Stimulated activated CD8-positive, alpha-beta memory T cell treated with anti-CD3 and anti-CD28 coated beads, Interleukin-7, amount 100 ng/mL, for 4 hours (primary cell): ENCODE data around the gene EIF6.
A peak's percentile ranks its signal among the peaks of the same experiment; 100 is the strongest.
"Not testable (repeated sequence)": the region's sequence is repeated elsewhere in the genome, so short reads cannot be mapped to it uniquely, and the experiment has no call there.

ENCODE experiments used
- DNase-seq, 2 donors: peaks; one replicate each; pipeline ENCODE4 v3.0.0-alpha.2; 2020; ENCODE audit warnings: low read depth in 2 of 2

Gene EIF6

DNA sequence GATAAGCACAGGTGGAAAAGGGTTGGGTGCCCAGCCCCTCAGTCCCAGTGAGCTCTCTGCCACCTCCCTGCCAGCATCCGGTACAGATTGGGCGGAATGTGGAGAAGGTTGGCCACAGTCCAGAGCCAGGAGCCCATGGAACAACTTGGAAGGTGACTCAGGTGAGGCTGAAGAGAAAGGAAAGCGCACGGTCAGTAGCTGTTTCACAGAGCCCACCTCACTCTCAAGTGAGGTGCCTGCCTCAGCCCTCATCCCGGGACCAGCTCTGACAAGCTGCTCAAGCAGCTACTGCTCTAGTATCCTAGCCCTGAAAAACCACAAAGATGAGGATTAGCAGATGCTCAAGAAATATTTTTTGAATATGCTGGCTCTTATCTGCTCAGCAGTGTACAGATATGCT, 5.5 kb downstream of the EIF6 start:
- DNase-seq = no peak

DNA sequence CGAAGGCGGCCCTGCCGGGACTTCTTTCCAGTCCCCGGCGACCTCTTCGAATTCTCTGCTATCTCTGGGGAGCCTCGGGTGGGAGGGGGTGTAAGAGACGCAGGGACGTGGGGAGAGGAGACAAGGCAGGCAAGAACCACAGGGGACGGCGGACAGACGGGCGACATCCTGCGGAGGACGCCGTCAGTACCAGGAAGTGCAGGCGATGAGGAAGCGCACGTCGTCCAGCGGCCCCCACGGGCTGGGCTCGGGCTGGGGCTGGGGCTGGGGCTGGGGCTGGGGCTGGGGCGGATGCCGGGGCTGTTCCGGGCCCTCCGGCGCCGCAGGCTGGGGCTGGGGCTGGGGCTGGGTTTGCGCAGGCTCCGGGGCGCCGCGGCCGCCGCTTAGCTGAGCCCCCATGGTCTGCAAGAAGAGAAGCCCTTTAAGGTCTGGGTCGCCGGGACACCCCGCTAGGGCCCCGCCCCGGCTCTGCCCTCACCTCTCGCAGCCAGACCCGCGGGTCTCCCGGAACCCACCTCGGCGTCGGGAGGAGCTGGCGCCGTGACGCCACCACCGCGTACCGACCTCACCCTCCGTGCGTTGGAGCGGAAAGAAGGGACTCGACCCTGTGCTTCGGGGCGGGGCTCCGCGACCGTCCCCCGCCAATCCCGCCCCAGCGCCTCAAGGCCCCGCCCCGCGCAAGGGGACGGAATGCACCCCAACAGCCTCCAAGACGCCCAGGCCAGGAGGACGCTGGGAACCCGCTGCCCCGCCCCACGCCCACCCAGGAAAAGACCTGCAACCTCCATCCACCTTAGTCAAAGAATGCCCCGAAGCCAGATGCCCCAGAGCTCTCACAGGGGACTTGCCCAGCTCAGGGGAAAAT, 6.8 kb downstream of the EIF6 start, which contains the start of gene MMP24OS:
Gene MMP24OS (minus strand): TSS at position 592 of the 865 bp plus-strand sequence. CDS start 193 bp downstream, at position 399.
- peak; percentile 72 to 85 for DNase-seq

DNA sequence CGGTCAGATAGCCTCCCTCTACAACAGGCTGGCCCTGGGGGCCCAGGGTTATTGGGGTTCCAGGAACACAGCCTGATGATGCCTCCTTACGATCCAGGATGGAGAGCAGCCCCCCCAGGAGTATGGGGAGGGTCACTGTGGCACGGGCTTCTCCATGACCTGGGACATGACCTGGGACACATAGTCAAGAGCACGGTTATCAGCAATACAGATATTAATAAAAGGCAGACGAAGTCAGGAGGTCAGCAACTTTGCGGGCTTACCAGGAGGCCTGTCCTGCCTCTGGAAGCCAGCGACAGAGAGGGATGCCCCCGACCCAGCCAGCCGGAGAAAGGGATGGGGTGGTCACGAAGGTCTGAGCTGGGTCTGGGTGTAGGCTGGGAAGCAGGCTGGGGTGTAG, 7.4 kb downstream of the EIF6 start:
- no peak for DNase-seq

DNA sequence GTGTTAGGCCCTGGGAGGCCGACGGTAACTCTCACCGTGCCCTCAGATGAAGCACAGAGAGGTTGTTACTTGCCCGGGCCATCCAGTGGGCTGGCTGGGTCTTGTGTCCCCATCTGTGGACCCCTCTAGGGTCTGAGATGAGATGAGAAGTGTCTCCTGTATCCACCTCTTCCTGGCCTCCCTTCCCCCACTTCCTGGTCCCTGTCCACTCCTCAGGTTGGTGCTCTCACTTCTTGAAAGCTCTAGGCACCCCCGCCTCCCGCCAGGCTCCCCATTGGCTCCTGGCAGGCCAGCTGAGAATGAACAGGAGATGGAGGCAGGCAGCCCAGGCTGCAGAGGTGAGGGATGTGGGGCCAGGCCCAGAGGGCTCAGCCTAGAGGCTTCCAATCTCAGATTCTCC, 8.2 kb downstream of the EIF6 start:
- DNase-seq = no peak

DNA sequence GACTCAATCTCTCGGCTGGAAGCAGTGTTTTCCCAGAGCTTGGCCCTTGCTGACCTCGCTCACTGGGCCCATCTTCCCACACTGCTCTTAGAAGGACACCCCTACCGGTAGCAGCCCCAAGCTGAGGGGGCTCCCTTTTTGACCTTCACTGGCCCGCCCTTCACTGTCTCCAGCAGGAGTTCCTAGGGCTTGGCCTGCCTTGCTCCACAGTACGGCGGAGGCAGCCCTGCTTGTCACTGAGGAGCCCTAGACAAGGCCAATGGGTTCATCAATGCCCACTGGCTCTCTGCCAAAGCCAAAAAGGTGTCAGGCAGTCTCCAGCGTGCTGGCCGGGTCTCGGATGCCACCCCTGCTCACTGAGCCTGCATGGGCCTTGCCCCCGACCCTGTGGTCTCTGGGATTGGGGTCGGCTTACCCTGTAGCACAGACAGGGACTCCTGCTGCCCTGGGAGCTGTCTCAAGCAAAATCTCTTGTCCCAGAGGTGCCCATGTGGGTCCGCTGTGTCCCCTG, 8.8 kb downstream of the EIF6 start:
- no peak for DNase-seq

DNA sequence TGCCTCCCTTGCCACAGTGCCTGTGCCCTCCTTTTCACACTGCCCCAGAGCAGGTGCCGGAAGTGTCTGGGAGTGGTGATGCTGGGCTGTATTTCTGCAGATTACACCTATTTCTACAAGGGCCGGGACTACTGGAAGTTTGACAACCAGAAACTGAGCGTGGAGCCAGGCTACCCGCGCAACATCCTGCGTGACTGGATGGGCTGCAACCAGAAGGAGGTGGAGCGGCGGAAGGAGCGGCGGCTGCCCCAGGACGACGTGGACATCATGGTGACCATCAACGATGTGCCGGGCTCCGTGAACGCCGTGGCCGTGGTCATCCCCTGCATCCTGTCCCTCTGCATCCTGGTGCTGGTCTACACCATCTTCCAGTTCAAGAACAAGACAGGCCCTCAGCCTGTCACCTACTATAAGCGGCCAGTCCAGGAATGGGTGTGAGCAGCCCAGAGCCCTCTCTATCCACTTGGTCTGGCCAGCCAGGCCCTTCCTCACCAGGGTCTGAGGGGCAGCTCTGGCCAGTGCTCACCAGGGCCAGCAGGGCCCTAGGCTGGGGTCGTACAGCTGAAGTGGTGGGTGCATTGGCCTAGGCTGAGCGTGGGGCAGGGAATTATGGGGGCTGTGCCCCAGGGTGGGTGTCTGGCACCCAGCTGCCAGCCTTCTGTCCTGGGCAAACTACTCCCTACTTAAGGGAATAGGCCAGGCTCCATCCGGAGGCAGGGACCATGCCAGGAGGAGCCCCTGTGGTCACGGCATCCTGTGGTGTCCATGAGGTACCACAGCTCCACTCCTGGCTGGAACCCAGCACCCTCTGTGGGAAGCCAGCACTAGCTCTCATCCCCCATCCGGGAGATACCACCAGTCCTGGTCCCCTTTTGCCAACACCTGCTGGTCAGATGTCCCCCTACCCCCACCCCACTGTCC, 10.1 kb downstream of the EIF6 start:
- no peak for DNase-seq

DNA sequence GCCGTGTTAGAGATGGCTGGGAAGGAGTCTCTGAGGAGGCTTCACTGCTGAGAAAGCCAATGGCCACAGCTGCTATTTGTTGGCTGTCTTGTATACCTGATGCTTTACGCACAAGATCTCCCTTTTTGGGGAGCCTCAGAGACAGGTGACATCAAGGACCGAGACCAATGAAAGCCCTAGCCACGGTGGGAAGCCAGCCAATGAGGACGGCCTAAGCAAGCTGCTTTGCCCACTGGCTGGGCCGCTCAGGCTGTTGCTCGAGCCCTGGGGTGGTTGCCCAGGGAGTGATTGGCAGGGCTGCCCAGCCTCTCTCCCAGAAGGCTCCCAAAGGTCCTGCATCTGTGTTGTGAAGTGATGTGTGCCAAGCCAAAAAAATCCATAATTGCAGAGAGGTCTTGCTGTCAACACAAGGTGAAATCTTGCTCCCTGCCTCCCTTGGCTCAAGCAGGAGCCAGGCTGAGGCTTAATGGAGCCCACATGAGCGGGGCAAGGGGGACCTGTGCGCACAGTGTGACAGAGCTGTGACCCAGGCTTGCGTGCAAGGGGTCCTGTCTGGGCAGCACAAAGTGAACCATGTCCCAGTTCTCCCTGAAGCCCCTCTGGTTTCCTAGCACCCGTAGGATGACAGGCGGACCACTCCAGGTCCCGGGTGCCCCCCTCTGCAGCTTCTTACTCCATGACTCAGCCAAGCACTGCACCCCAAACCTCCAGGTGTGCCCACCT, 11.0 kb downstream of the EIF6 start:
- DNase-seq = no peak

DNA sequence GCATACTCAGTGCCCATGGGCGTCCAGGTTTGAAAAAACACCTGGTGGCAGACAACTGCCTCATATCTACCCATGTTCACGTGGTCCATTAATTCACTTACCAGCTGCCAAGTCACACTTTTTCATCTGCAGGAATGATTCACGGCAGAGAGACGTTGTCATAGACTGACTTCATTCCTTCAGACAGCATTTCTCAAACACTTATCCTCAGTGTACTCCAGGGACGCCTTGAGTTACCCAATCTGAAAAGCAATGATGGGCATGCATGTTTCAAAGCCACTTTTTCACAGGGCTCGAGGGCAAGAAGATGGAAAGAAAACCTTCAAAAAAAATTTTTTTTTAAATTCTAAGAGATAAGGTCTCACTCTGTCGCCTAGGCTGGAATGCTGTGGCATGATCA, 12.7 kb downstream of the EIF6 start:
- no peak for DNase-seq

DNA sequence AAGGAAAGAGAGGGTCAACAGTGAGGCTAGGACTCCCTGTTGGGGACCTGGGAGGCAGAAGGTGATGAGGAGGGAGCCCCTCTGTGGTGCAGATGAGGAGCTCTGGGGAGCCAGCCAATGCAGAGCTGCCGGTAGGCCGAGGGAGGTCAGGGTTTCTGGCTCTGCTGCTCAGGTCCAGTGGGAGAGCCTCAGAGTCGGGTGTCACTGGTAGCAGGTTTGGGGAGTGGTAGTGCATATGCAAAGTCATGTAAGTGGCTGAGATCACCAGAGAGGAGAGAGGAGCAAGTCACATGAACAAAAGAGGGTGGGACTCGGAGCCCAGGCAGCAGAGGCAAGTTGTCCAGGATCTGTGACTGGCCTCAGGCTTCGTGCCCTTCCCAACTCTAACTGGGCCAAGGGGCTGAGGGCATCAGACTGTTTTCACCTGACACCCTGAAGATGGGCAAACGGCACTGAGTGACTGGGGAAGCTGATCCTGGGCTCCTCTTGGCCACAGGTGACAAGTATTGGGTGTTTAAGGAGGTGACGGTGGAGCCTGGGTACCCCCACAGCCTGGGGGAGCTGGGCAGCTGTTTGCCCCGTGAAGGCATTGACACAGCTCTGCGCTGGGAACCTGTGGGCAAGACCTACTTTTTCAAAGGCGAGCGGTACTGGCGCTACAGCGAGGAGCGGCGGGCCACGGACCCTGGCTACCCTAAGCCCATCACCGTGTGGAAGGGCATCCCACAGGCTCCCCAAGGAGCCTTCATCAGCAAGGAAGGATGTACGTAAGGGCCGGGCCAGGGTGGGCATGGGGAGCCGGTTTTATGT, 13.3 kb downstream of the EIF6 start:
- no peak for DNase-seq

DNA sequence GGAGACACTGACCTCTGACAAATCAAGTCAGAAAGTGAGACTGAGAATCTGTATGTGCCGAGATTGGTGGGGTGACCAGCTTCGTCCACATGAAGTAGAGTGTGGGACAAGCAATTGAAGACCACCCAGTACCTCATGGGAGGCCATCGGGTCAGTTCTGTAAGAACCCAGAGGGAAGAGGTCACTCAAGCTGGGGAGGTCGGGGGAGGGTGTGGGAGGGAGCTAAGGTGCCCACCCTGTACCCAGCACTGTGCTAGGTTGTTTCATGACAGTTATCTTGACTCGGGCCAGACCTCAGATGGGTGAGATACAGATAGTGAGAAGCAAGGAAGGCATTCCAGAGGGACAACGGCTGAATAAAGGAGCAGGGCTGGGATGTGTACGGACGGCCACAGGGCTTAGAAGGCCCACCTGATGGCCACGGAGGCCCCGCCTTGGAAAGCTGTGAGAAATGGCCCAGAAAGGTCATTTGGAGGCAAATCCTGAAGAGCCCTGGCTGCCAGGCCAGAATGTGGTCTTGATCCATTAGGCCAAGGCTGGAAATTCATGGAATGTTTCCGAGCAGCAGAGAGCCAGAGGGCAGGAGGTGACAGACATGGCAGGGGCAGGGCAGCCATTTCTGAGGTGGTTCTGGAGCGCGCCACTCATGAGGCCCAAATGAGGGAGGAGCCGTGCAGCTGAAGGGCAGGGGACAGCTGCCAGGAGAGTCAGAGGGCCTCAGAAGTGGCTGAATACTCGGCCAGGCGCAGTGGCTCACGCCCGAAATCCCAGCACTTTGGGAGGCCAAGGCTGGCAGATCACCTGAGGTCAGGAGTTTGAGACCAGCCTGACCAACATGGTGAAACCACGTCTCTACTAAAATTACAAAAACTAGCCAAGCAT, 14.3 kb downstream of the EIF6 start:
- no peak for DNase-seq

DNA sequence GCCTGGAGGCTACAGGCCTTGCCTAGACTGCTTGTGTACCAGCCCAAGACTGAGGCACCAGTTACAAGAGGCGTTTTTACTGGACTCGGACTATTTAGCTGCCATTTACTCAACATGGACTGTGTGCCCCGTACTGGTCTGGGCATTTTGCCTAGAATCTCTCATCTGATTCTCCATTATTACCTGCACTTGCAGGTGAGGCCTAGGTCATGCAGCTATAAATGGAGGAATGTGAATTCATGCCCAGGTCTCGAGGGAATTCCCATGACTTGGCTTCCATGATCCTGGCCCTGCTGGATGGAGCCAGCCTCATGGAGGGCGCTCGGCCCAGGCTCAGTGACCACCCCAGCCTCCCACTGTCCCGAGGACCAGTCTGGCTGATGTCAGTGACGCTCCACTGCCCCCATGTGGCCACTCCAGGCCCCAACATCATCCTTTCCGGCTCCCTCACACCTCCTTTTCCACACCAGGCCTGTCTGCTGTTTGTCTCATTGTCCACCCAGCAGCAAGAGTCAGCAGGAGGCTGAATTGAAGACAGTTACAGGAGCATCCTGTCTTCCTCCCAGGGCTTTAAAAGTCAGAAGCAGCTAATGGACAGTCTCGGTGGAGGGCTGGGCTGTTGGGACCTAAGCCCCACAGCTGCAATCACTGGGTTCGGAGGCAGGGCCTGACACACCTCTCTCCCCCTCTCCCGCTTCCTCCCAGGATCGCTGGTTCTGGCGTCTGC, 15.4 kb downstream of the EIF6 start:
- no peak for DNase-seq

DNA sequence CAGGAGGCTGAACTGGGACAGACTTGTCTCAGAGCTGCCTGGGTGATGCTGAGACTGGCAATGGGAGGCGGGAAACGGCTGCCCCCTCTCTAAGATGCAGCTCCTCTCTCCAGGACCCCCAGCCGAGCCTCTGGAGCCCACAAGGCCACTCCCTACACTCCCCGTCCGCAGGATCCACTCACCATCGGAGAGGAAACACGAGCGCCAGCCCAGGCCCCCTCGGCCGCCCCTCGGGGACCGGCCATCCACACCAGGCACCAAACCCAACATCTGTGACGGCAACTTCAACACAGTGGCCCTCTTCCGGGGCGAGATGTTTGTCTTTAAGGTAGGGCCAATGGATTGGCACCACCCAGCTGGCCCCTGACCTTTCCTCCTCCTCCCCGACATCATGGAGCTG, 17.5 kb downstream of the EIF6 start:
- no peak for DNase-seq

DNA sequence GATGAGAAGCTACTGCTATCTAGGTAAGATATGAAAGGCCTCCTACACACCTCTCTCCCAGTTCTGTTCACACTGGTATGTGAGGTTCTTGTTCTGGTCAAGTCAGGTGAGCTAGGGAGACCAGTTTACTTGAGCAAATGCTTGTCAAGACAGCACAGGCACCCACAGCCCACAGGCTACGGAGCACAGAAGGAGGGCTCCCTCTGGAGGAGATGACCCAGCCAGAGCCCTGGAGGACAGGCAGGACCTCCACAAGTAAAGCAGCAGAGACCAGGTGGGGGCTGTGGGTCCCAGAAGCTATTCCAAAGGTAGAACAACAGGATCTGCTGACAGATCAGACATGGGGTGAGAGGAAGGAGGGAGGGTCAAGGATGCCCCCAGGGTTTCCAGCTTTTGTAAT, 19.8 kb downstream of the EIF6 start:
- DNase-seq = no peak

DNA sequence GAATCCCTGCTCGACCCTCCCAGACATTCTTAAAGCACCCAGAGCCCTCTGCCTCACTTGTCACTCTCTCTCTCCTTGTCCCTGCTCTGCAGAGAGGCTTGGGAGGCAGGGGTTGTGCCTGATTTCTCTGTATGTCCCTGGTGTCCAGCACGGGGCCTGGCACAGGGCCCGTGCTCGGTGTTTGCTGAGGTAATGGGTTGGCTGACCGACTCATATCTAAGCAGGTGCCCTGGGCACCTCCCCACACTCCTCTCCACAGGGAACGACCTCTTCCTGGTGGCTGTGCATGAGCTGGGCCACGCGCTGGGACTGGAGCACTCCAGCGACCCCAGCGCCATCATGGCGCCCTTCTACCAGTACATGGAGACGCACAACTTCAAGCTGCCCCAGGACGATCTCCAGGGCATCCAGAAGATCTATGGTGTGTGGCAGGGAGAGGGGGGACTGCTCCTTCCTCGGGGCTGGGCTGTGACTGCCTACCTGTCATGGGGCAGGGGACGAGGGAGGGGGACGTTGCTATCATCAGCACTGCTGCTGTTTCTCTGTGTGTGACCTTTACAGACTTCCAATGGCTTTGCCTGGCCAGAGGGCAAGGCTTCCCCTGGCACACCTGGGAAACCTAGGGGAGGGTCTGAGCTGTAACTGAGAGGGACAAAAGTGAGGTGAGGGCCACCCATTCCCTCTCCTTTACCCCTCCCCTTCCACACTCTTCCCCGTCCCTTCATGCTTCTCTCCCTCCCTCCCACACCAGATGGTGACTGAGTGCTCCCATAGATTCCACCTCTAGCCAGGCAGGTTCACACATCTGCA, 20.8 kb downstream of the EIF6 start:
- DNase-seq = no peak

DNA sequence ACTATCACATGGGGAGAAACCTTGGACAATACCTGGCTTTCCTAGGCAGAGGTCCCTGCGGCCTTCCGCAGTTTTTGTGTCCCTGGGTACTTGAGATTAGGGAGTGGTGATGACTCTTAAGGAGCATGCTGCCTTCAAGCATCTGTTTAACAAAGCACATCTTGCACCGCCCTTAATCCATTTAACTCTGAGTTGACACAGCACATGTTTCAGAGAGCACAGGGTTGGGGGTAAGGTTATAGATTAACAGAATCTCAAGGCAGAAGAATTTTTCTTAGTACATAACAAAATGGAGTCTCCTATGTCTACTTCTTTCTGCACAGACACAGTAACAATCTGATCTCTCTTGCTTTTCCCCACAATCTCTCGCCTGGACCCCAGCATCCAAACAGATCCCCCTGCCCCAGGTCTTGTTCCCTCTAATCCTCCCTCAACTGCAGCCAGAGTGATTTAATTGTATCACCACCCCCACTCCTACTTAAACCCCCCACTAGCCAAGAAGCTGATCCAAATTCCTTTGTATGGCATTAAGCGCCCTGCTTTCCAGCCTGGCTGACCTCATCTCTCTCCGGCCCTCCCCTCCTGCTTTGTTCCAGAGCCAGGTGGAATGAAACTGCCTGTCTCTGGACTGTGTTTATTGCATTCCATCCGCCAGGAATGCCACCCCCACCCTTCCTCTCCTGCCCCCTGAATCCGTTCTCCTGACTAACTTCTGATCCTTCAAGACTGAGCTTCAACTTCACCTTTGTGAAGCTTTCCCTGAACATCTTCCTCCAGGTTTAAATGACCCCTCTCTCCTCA, 21.6 kb downstream of the EIF6 start:
- DNase-seq = not testable (repeated sequence)

DNA sequence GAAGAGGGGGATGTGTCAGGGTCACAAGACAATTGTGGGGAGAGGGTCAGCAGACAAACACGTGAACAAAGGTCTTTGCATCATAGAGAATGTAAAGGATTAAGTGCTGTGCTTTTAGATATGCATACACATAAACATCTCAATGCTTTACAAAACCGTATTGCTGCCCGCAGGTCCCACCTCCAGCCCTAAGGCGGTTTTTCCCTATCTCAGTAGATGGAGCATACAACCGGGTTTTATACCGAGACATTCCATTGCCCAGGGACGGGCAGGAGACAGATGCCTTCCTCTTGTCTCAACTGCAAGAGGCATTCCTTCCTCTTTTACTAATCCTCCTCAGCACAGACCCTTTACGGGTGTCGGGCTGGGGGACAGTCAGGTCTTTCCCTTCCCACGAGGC, 22.3 kb downstream of the EIF6 start:
- DNase-seq = not testable (repeated sequence)

DNA sequence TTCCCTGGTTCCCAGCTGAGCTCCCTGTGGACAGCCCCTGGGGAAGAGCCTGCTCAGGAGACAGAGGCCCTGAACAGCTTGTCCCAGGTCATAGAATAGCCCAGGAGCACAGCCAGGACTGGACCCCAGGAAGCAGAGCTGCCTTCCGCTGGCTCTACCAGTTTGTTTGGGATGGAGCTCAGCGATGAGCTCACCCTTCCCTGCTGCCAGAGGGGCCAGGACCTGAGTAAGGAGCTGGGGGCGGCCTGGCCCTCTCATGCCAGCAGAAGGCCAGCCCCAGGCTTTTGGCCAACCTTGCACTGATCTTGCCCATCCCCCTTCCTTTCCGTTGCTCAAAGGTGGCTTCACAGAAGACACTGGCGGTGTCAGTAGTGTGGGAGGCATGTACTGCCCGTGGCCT, 24.1 kb downstream of the EIF6 start:
- no peak for DNase-seq
